Common myeloid progenitor, CD34-positive (primary cell): ENCODE results near the gene EXOC6B.

Experiments
- CTCF ChIA-PET: fragments of 350-600 bp; sonication (Branson Sonifier 250); formaldehyde crosslinking; loops from one replicate; lab custom pipeline; 2021; ENCODE audit warnings: antibody characterized with exemption; lab: Charles Lee
- POLR2A ChIA-PET: fragments of 350-600 bp; sonication (Branson Sonifier 250); formaldehyde crosslinking; loops from one replicate; lab custom pipeline; 2021; ENCODE audit warnings: antibody characterized with exemption; lab: Charles Lee
- DNase-seq, 3 donors: peaks; one replicate each; pipeline versions ENCODE4 v3.0.0 to v3.0.0-alpha.2; 2013
- H3K27ac ChIP-seq, 2 experiments: 1 replicate in 1 of 2; 2 replicates in 1 of 2; pipeline ENCODE4 v1.7.0; 2013; ENCODE audit warnings: inconsistent platforms in 2 of 2, low read length in 2 of 2, mild to moderate bottlenecking in 2 of 2, low read depth in 1 of 2, moderate library complexity in 1 of 2; ENCODE audit not compliant: severe bottlenecking in 2 of 2, insufficient read depth in 1 of 2, poor library complexity in 1 of 2
- H3K27me3 ChIP-seq, 5 experiments: replicated peaks in 2 of 5; 1 replicate in 3 of 5; 2 replicates in 2 of 5; pipeline versions ENCODE4 v1.6.1 to v1.7.0; 2013; ENCODE audit warnings: low read length in 4 of 5, mild to moderate bottlenecking in 2 of 5, moderate library complexity in 2 of 5, inconsistent platforms in 1 of 5; ENCODE audit not compliant: insufficient read depth in 5 of 5, control insufficient read depth in 4 of 5
- H3K36me3 ChIP-seq, 4 experiments: 1 replicate in 2 of 4; 2 replicates in 2 of 4; pipeline versions ENCODE4 v1.6.1 to v1.7.0; 2013; ENCODE audit warnings: low read length in 3 of 4, control low read depth in 1 of 4, mild to moderate bottlenecking in 1 of 4; ENCODE audit not compliant: control insufficient read depth in 4 of 4, insufficient read depth in 4 of 4
- H3K4me1 ChIP-seq, 4 experiments: 1 replicate in 3 of 4; 2 replicates in 1 of 4; pipeline versions ENCODE4 v1.6.1 to v1.7.1; 2013; ENCODE audit warnings: low read length in 3 of 4, mild to moderate bottlenecking in 3 of 4, control low read depth in 1 of 4, inconsistent platforms in 1 of 4, moderate library complexity in 1 of 4; ENCODE audit not compliant: control insufficient read depth in 4 of 4, insufficient read depth in 4 of 4; ENCODE audit errors: control extremely low read depth in 1 of 4
- H3K4me3 ChIP-seq, 7 experiments: 1 replicate in 4 of 7; 2 replicates in 3 of 7; pipeline versions ENCODE4 v1.5.1 to v1.7.0; 2013; ENCODE audit warnings: mild to moderate bottlenecking in 7 of 7, low read length in 6 of 7, moderate library complexity in 6 of 7, inconsistent platforms in 2 of 7, low read depth in 2 of 7, control low read depth in 1 of 7; ENCODE audit not compliant: insufficient read depth in 4 of 7, control insufficient read depth in 1 of 7; ENCODE audit errors: extremely low read depth in 1 of 7
- H3K9me3 ChIP-seq, 5 experiments: 1 replicate in 4 of 5; 2 replicates in 1 of 5; pipeline versions ENCODE4 v1.6.1 to v1.7.1; 2013; ENCODE audit warnings: low read length in 4 of 5, mild to moderate bottlenecking in 2 of 5, inconsistent platforms in 1 of 5, low read depth in 1 of 5, moderate library complexity in 1 of 5; ENCODE audit not compliant: control insufficient read depth in 4 of 5, insufficient read depth in 2 of 5; ENCODE audit errors: control extremely low read depth in 1 of 5
- WGBS: methylation state at CpG from one replicate; pipeline ENCODE4 v1.1.5; 2013; ENCODE audit not compliant: insufficient coverage; 5-methylcytosine and 5-hydroxymethylcytosine counted together

Gene EXOC6B

GRCh38 chr2:72810165-72810564, 15.7 kb downstream of the EXOC6B start:
- Histone ChIP-seq H3K9me3 (peaks cover 0 to 15% (median 5%) of the 10 kb centered on the region in 5 experiments), H3K27me3 (no peaks in the 10 kb centered on the region), H3K36me3 (no peaks in the 10 kb centered on the region), H3K4me1 (no peaks in the 10 kb centered on the region), H3K4me3 (no peak overlapping the region), H3K27ac (no peak overlapping the region)
- CTCF ChIA-PET, result no interaction called here
- POLR2A ChIA-PET, result no interaction called here
- no peak for DNase-seq
- WGBS, result 100% methylated on average over 1 of the region's 4 CpGs

- no peak overlapping the region for H3K4me3 ChIP-seq
- POLR2A ChIA-PET, result no interaction called here
- DNase-seq, result no peak
- H3K27ac ChIP-seq, result no peak overlapping the region
- CTCF ChIA-PET, result interaction anchor here (1.6 kb wide), 1 partner anchor 52 kb away, joined by 4 read pairs; no protein-coding TSS in a partner anchor
- H3K9me3 ChIP-seq, result peaks cover 0 to 15% (median 5%) of the 10 kb centered on the region in 5 experiments
- no CpG with 5 or more reads among the region's 1 CpG for WGBS
- H3K4me1 ChIP-seq, result no peaks in the 10 kb centered on the region
- no peaks in the 10 kb centered on the region for H3K27me3 ChIP-seq
- no peaks in the 10 kb centered on the region for H3K36me3 ChIP-seq
Observed at GRCh38 chr2:72809095-72809494, 16.7 kb downstream of the EXOC6B start.

- Histone ChIP-seq H3K27me3 (no peaks in the 10 kb centered on the region), H3K27ac (no peak overlapping the region), H3K9me3 (peaks cover 0 to 15% (median 5%) of the 10 kb centered on the region in 5 experiments), H3K36me3 (no peaks in the 10 kb centered on the region), H3K4me3 (no peak overlapping the region), H3K4me1 (no peaks in the 10 kb centered on the region)
- CTCF ChIA-PET, result no interaction called here
- WGBS, result 100% methylated on average over 1 of the region's 3 CpGs
- POLR2A ChIA-PET, result no interaction called here
- DNase-seq, result no peak
Observed at GRCh38 chr2:72806280-72806945, 19.4 kb downstream of the EXOC6B start.

- Histone ChIP-seq H3K27me3 (no peaks in the 10 kb centered on the region), H3K4me1 (no peaks in the 10 kb centered on the region), H3K4me3 (no peak overlapping the region), H3K36me3 (no peaks in the 10 kb centered on the region), H3K9me3 (peaks cover 0 to 4% (median 3%) of the 10 kb centered on the region in 5 experiments), H3K27ac (no peak overlapping the region)
- CTCF ChIA-PET, result interaction anchor here (1.0 to 1.6 kb wide), 3 partner anchors 23 to 56 kb away, joined by 3 to 5 read pairs (median 4); no protein-coding TSS in a partner anchor
- DNase-seq, result no peak
- POLR2A ChIA-PET, result no interaction called here
Observed at GRCh38 chr2:72803626-72804320, 22.1 kb downstream of the EXOC6B start.

GRCh38 chr2:72803151-72803550, 22.7 kb downstream of the EXOC6B start:
- DNase-seq, result no peak
- no CpG with 5 or more reads among the region's 1 CpG for WGBS
- ChIA-PET POLR2A (no interaction called here), CTCF (interaction anchor here (1.0 to 1.2 kb wide), 2 partner anchors 33 to 57 kb away, joined by 3 to 5 read pairs; no protein-coding TSS in a partner anchor)
- H3K4me3 ChIP-seq, result no peak overlapping the region
- H3K27ac ChIP-seq, result no peak overlapping the region
- no peaks in the 10 kb centered on the region for H3K36me3 ChIP-seq
- no peaks in the 10 kb centered on the region for H3K9me3 ChIP-seq
- H3K4me1 ChIP-seq, result no peaks in the 10 kb centered on the region
- no peaks in the 10 kb centered on the region for H3K27me3 ChIP-seq

- H3K4me3 ChIP-seq, result no peak overlapping the region
Observed at GRCh38 chr2:72800492-72800891, 25.3 kb downstream of the EXOC6B start.

GRCh38 chr2:72797740-72798139, 28.1 kb downstream of the EXOC6B start:
- no peaks in the 10 kb centered on the region for H3K4me1 ChIP-seq

More at GRCh38 chr2:72800492-72800891, 25.3 kb downstream of the EXOC6B start:
- no peak for DNase-seq
- no CpG with 5 or more reads among the region's 2 CpGs for WGBS
- POLR2A ChIA-PET, result no interaction called here
- Histone ChIP-seq H3K36me3 (no peaks in the 10 kb centered on the region), H3K27ac (no peak overlapping the region), H3K27me3 (no peaks in the 10 kb centered on the region), H3K9me3 (no peaks in the 10 kb centered on the region), H3K4me1 (no peaks in the 10 kb centered on the region)
- CTCF ChIA-PET, result interaction anchor here (1.7 kb wide), 1 partner anchor 29 kb away, joined by 3 read pairs; no protein-coding TSS in a partner anchor

More at GRCh38 chr2:72797740-72798139, 28.1 kb downstream of the EXOC6B start:
- DNase-seq, result no peak
- H3K4me3 ChIP-seq, result no peak overlapping the region
- ChIA-PET POLR2A (no interaction called here), CTCF (no interaction called here)
- no peak overlapping the region for H3K27ac ChIP-seq
- H3K36me3 ChIP-seq, result no peaks in the 10 kb centered on the region
- H3K27me3 ChIP-seq, result no peaks in the 10 kb centered on the region
- H3K9me3 ChIP-seq, result no peaks in the 10 kb centered on the region
- WGBS, result no CpG with 5 or more reads among the region's 4 CpGs
